Measurements from ENCODE around the gene MEAK7.

The MEAK7 gene

GRCh38 chr16:84504420-84505248 is at the start of gene MEAK7:
Gene MEAK7 (minus strand): TSS chr16:84504659. CDS start chr16:84498086, 6,573 bp downstream.
- peak; percentile 95 to 99 (median 95) for DNase-seq (ENCODE audit: low read depth in 3 of 3)

- peak in 1 of 3 experiments; percentile 45 for DNase-seq (ENCODE audit: low read depth in 3 of 3)
These were observed 49.5 kb upstream of the MEAK7 start for GRCh38 chr16:84553873-84554399.

- DNase-seq (ENCODE audit: low read depth in 3 of 3), result no peak
These were observed 47.7 kb upstream of the MEAK7 start for GRCh38 chr16:84552135-84552534.

GRCh38 chr16:84550096-84550495 is 45.6 kb upstream of the MEAK7 start:
- DNase-seq (ENCODE audit: low read depth in 3 of 3), result no peak

- peak in 2 of 3 experiments; percentile 18 to 62 for DNase-seq (ENCODE audit: low read depth in 3 of 3)
These were observed 44.7 kb upstream of the MEAK7 start for GRCh38 chr16:84548971-84549844.

- DNase-seq (ENCODE audit: low read depth in 3 of 3), result peak in 1 of 3 experiments; percentile 27
These were observed 44.0 kb upstream of the MEAK7 start for GRCh38 chr16:84548508-84548907.

GRCh38 chr16:84547546-84548061 is 43.1 kb upstream of the MEAK7 start:
- DNase-seq (ENCODE audit: low read depth in 3 of 3), result peak in 1 of 3 experiments; percentile 52

GRCh38 chr16:84546669-84547545 is 42.4 kb upstream of the MEAK7 start:
- DNase-seq (ENCODE audit: low read depth in 3 of 3), result no peak

- no peak for DNase-seq (ENCODE audit: low read depth in 3 of 3)
These were observed 40.8 kb upstream of the MEAK7 start for GRCh38 chr16:84545114-84545737.

- DNase-seq (ENCODE audit: low read depth in 3 of 3), result peak in 1 of 3 experiments; percentile 50
These were observed 39.7 kb upstream of the MEAK7 start for GRCh38 chr16:84544031-84544773.

GRCh38 chr16:84543253-84543652 is 38.8 kb upstream of the MEAK7 start:
- no peak for DNase-seq (ENCODE audit: low read depth in 3 of 3)

GRCh38 chr16:84541999-84542817 is 37.7 kb upstream of the MEAK7 start:
- no peak for DNase-seq (ENCODE audit: low read depth in 3 of 3)

- no peak for DNase-seq (ENCODE audit: low read depth in 3 of 3)
These were observed 35.7 kb upstream of the MEAK7 start for GRCh38 chr16:84540194-84540593.

- DNase-seq (ENCODE audit: low read depth in 3 of 3), result no peak
These were observed 33.9 kb upstream of the MEAK7 start for GRCh38 chr16:84538222-84538840.

- no peak for DNase-seq (ENCODE audit: low read depth in 3 of 3)
These were observed 33.2 kb upstream of the MEAK7 start for GRCh38 chr16:84537491-84538151.

- no peak for DNase-seq (ENCODE audit: low read depth in 3 of 3)
These were observed 31.4 kb upstream of the MEAK7 start for GRCh38 chr16:84535851-84536250.

GRCh38 chr16:84535408-84535807 is 30.9 kb upstream of the MEAK7 start:
- no peak for DNase-seq (ENCODE audit: low read depth in 3 of 3)

GRCh38 chr16:84534815-84535214 is 30.4 kb upstream of the MEAK7 start:
- DNase-seq (ENCODE audit: low read depth in 3 of 3), result no peak
